GM18858 (cell line): ENCODE results near the gene CLDN10.
A peak's percentile ranks its signal among the peaks of the same experiment; 100 is the strongest.
"Not testable (repeated sequence)": the region's sequence is repeated elsewhere in the genome, so short reads cannot be mapped to it uniquely, and the experiment has no call there.

Source experiments
- ATAC-seq: cut with Tn5 transposase; IDR thresholded peaks from one replicate; pipeline ENCODE4 v1.9.1; 2021; ENCODE audit not compliant: unreplicated experiment

The CLDN10 gene

DNA sequence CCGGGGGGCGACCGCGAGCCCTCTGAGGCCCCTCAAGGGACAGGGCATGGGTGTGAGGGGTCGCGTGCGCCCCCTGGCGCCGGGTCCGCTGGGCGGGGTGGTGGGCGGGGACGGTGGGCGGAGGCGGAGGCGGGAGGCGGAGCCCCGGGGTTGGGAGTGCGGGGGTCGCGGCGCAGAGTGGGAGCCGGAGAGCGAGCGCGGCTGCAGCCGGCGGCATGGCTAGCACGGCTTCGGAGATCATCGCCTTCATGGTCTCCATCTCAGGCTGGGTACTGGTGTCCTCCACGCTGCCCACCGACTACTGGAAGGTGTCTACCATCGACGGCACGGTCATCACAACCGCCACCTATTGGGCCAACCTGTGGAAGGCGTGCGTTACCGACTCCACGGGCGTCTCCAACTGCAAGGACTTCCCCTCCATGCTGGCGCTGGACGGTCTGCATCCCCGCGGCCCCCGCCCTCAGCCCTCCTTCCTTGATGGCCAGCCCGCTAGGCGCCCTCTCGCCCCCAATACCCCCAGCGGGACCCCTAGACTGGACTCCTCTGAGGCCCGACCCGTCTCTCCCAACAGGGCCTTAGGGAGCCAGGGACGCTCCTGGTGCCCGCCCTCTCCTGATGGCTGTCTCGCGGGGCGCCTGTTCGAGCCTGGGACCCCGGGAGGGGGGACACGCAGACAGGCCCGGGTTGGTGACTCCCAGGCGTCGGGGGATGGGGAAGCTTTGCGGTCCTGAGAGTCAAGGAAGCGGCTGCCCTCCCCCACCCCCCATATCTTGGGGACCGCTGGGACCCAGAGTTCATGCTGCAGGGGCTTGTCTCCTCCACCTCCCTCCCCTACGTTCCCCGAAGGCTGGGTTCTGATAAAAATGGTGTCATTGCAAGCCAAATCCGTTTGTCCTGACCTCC lies at the start of gene CLDN10:
Gene CLDN10, plus strand, starts transcription at position 182 of the 903 bp plus-strand sequence. Its CDS starts 34 bp downstream, at position 216.
- ATAC-seq = no peak

DNA sequence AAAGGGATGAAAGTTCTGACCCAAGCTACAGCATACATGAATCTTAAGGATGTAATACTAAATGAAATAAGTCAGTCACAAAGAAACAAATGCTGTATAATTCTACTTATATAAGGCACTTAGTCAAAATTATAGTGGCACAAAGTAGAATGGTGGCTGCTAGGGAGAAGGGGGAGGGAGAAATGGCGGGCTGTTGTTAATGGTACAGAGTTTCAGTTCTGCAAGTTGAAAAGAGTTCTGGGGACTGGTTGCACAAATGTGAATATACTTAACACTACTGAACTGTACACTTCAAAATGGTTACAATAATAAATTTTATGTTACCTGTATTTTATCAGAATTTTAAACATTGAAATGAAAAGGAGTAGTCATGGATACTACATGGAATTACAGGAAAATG lies 48.9 kb upstream of the CLDN10 start:
- no peak for ATAC-seq

- no peak for ATAC-seq
These were observed 47.3 kb upstream of the CLDN10 start for GRCh38 chr13:95505265-95505664.

- no peak for ATAC-seq
These were observed 46.5 kb upstream of the CLDN10 start for GRCh38 chr13:95505986-95506385.

- ATAC-seq = no peak
These were observed 44.5 kb upstream of the CLDN10 start for GRCh38 chr13:95507991-95508390.

GRCh38 chr13:95508996-95509395 lies 43.5 kb upstream of the CLDN10 start:
- no peak for ATAC-seq

DNA sequence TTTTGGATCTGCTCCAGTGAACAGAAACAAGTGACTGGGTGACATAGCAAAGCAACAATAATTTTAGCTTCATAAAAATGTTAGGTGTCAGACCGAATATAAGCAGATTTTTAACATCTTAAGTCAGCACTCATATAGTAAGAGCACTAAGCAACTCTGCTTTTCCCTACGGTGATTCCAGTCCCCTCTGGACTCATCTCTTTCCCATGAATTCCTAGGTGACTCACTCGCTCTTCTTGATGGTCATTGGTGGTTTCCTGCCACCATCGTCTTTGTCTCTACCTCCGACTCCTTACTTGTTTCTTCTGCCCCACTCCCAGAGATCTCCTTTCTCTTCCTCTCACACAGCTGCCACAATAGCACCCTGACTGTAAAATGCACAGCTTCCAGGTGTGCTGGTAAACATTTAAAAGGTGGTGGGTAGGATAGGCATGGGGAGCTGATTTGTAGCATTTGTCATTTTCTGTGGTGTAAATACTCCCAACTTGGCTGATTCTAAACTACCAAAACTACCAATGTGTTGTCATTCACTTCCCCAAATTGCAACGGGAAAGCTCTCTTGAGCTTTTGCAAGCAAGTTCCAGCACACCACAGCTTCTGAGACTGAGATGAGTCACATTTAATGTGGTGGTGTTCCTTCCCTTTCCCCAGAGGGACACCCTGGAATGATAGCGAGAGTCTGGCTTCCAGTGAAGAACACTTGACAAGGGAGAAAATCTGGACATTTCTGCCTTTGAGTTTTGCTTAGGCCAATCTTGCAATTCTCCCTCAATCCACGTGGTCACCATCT lies 42.8 kb upstream of the CLDN10 start:
- no peak for ATAC-seq

- ATAC-seq = no peak
These were observed 41.6 kb upstream of the CLDN10 start for GRCh38 chr13:95510950-95511349.

DNA sequence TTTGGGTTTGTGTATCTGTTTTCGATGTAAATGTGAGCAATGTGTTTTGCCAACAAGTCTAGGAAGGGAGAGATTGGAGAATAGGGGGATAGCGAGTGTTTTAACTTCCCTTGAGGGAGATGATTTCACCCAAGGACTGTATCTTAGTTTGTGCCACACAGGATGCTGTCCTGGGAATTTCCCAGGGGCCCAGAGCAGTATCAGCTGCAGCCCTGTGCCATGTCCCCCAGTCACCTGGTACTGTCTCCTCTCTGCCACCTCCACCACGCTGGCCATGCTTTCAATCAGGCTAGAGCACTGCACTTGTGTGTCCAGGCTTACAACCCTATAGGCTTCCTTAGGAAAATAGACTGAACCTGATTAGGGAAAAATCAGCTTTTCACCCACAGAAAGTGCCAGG lies 40.1 kb upstream of the CLDN10 start:
- no peak for ATAC-seq

DNA sequence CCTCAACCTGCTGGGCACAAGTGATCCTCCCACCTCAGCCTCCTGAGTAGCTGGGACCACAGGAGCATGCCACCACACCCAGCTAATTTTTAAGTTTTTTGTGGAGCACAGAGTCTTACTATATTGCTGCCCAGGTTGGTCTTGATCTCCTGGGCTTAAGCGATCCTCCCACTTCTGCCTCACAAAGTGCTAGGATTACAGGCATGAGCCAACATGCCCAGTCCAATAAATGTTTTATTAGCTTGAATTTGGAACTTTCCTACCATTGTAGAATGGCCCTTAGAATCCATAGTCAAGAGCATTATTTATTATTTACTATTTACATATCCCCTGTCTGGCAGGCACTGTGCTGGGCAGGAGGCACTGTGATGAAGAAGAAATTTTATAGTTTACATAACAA lies 39.6 kb upstream of the CLDN10 start:
- ATAC-seq = no peak

DNA sequence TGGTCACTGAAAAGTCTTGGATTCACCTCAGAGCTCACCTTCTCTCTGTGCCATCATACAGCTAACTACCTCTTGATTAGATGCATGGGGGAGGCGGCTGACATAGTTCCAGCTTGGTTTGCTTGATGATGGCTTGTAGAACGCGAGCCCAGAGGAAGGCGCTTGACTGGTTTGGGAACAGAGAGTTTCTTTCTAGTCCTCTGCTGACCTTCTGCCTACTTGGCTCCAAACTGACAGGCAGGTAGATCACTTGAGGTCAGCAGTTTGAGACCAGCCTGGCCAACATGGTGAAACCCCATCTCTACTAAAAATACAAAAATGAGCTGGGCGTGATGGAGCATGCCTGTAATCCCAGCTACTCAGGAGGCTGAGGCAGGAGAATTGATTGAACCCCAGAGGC lies 36.9 kb upstream of the CLDN10 start:
- ATAC-seq = not testable (repeated sequence)

DNA sequence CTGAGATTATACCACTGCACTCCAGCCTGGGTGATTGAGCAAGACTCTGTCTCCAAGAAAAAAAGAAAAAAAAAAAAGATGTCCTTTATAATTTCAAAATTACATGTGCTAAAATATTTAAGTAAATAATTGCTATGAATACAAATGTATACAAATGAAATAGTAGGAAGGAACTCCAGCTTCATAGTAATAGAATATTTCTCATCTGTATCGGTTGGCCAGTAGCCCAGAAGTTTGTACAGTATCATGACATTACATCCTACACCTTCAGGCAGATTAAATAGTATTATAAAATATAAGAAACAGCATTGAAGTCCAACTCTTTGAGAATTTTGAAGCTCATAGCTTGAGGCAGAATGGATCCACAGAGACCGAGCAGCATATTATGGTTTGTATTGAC lies 36.5 kb upstream of the CLDN10 start:
- no peak for ATAC-seq

GRCh38 chr13:95516492-95516891 lies 36.0 kb upstream of the CLDN10 start:
- no peak for ATAC-seq

GRCh38 chr13:95523598-95523997 lies 28.9 kb upstream of the CLDN10 start:
- no peak for ATAC-seq

- ATAC-seq = no peak
These were observed 28.1 kb upstream of the CLDN10 start for GRCh38 chr13:95524264-95524901.

- no peak for ATAC-seq
These were observed 24.6 kb upstream of the CLDN10 start for GRCh38 chr13:95527955-95528354.

DNA sequence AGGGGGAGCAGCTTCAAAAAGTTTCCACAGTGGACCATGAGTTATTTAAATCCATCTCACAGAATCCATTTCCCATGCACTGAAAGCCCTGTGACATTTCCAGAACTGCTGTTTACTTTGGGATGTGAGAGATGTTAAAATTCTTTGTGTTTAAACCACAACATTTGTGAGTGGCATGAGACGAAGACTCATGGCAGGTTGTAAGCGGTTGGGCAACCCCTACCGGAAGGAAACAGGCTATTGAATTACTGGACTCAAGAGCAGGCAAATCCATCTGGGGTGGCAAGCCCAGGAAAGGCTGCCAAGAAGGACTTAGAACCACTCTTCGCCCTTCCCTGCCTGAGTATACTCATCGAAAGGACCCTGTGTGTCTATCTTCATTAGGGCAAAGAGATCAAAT lies 22.3 kb upstream of the CLDN10 start:
- no peak for ATAC-seq

DNA sequence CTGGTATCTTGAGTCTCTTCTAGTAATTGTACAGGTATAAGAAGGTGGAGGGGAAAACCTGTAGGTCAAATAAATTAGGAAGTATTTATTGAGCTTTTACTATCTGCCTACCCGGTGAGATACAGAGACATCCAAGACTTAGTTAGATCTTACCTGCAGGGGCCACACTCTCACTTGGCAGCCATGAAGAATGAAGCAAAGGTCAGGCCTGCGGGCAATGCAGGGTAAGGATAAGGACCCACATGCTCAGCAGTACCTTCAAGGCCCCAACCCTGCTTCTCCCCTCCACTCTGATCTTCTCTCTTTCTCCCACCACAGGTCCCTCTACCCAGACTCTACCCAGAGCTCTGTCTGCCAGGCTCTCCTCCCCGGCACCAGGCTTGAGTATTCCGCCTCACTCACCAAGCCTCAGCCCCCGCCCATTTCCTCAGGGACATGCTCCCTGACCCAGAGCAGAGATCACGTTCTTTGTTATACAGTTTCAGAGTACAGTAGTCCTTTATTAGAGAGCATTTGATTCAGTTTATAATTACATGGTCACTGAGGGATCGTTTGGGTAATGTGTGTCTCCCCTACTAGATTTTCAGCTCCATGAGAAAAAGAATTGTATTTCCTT lies 18.9 kb upstream of the CLDN10 start:
- ATAC-seq = no peak

- ATAC-seq = peak; percentile 49
These were observed 17.3 kb upstream of the CLDN10 start for GRCh38 chr13:95535243-95535642.

DNA sequence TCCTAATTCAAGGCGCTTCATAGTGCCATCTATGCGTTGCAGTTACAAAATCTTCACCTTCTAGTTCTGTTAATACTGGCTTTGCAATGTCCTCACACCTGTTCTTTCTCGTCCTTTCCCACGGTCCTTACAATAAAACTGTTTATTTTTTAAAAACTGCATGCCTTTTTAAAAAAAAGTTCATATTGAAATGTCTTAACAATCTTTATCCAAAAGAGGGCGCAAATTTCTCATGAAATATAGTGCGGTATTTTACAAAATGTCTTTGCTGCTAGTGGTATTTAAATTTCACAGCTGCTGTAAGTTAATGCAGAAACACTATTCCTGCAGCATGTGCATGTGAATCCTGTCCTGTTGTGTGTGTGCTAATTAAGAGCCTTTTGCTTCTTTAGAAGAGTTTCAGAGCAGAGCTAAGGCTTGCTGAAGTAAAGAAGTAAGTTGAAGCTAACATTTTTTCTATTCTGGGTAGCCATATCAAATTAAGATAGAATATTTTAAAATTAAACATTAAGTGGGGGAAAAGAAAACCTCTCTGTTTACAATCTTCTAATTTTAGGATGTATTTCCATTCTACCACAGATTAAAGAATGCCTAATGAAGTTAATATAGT lies 15.8 kb upstream of the CLDN10 start:
- ATAC-seq = no peak

- ATAC-seq = no peak
These were observed 11.6 kb upstream of the CLDN10 start for GRCh38 chr13:95540888-95541287.
